GM18511 (cell line): ENCODE measurements around the gene ATF7IP2.
"Not testable (repeated sequence)": the region's sequence is repeated elsewhere in the genome, so short reads cannot be mapped to it uniquely, and the experiment has no call there.

ENCODE experiments used
- ATAC-seq: cut with Tn5 transposase; IDR thresholded peaks from one replicate; pipeline ENCODE4 v1.9.1; 2021; ENCODE audit warnings: mild to moderate bottlenecking, moderate library complexity; ENCODE audit not compliant: unreplicated experiment

Gene ATF7IP2

DNA sequence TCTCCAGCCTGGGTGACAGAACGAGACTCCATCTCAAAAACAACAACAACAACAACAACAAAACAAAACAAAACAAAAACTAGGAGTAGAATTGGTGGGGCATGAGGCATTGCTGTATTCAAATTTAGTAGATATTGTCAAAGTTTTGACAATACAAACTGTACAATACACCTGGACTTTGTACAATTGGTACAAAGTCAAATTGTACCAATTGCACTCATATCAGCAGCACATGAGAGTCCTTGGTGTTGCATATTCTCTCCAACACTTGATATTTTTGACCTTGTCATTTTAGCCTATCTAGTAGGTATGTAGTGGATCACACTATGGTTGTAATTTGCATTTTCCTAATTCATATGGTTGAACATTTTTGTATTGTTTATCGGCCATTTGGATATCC is 14.3 kb upstream of the ATF7IP2 start:
- no peak for ATAC-seq

DNA sequence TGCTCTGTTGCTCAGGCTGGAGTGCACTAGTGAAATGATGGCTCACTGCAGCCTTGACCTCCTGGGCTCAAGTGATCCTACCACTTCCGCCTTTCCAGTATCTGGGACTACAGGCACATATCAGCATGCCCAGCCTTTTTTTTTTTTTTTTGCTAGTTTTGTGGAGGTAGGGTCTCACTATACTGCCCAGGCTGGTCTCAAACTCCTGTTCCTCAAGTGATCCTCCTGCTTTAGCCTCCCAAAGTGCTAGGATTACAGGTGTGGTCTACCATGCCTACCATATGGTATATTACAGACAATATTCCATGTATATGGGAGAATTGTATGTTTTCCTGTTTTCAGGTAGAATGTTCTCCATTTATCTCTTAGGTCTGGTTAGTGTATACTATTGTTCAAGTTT is 12.3 kb upstream of the ATF7IP2 start:
- ATAC-seq: no peak

DNA sequence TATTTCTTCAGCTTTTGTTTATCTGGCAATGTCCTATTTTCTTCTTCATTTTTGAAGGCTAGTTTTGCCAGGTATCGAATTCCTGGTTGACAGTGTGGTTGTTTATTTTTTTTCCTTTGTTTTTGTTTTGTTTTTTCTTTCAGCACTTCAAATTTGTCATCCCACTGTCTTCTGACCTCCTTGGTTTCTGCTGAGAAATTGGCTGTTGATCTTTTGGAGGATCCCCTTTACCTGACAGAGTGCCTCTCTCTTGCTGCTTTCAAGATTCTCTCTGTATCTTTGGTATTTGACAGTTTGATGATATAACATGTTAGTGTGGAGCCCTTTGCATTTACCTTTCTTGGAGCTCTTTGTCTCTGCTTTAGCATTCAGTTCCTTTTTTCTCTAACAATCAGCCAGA is 9.6 kb upstream of the ATF7IP2 start:
- ATAC-seq: no peak

DNA sequence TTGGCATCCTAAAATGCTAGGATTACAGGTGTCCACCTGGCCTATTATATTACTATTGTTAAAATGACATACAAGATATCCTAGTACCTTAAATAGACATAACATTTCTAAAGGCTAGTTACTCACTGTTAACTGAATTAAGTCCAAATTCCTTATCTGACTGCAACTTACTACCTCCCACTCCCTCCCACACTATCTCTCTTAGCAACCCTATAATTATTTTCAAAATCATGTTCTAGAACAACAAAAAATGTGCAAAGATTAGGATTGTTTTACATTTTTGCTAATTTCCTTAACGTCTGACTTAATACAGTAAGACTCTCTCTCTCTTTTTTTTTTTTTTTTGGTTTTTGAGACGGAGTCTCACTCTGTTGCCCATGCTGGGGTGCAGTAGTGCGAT is 2.2 kb upstream of the ATF7IP2 start:
- no peak for ATAC-seq

DNA sequence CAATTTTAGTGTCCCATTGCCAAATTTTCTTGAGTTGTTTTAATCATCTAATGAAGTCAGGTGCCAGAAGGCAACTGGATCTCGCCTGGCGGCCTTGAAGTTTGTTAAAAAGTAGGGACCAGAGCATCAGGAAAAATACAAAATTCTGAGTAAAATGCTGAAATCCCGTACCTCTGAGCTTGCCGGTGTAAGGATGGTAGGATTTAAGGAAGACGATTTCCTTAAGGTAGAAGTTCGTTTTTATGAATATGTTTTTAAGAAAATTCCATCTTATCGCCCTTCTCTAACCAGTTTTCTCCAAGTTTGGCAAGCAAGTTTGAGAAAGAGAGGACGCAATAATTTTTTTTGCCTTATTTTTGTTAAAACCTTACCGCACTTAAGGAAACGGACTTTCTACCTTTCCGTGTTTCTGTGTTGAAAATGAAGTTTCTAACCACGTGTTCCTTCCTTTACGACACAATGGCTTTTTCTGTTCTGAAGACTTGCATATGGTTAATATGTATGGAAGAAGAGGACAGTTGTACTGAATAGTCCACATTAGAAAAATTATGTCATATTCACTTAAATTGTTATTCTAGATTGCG is 748 bp downstream of the ATF7IP2 start:
- no peak for ATAC-seq

DNA sequence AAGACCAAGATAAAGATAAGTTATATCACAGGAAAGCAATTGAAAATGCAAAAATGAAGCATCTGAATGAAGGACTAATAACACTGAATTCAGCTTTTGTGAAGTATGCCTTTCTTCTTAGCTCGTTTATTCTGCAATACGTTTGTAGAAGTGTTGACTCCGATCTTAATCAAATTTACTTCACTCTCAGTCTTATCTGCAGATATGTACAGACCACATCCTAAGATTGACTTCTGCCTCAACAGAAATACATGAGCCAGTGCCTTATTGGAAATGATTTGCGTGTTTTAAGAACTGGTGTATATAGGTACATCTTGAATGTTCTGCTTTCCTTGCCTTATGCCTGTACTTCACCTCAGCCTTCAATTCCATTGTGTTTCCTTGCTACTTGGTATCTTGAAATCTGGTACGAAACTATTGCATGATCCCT is 1.3 kb downstream of the ATF7IP2 start:
- ATAC-seq: no peak

DNA sequence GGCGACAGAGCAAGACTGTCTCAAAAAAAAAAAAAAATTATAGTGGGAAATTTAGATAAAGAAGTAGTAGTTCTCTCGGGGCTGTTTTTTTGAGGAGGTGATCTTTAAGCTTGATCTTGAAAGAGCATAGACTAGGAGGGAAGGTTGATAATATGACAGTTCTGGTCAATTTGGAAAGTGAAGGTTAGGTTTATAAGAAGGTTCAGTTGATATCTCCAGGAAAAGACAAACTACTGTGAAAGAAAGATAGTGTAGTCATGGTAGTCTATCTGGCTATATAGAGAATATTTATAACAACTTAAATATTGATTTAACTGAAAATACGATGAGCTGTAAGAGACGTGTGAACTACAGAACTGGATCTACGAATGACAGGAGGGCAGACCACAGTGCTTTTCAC is 3.1 kb downstream of the ATF7IP2 start:
- ATAC-seq: no peak

DNA sequence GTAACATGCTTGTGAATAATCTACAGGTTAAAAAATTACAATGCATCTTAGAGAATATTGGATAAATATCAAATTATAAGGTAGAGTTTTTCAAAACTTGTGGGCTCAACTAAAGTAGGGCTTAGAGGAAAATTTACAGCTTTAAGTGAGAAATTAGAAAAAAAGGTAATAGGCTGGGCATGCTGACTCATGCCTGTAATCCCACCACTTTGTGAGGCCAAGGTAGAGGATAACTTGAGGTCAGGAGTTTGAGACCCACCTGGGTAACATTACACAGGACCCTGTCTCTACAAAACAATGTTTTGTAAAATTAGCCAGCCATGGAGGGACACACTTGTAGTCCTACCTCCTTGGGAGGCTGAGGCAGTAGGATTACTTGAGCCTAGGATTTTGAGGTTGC is 4.5 kb downstream of the ATF7IP2 start:
- ATAC-seq: no peak

DNA sequence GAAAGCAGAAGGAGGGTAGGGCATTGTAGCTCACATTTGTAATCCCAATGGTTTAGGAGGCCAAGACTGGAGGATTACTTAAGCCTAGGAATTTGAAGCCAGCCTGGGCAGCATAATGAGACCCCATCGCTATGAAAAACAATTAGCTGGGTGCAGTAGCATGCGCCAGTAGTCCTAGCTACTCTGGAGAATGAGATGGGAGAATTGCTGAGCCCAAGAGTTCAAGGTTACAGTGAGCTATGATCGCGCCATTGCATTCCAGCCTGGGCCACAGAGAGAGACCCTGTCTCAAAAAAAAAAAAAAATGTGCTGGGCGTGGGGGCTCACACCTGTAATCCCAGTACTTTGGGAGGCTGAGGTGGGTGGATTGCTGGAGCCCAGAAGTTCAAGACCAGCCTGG is 5.0 kb downstream of the ATF7IP2 start:
- ATAC-seq: no peak

DNA sequence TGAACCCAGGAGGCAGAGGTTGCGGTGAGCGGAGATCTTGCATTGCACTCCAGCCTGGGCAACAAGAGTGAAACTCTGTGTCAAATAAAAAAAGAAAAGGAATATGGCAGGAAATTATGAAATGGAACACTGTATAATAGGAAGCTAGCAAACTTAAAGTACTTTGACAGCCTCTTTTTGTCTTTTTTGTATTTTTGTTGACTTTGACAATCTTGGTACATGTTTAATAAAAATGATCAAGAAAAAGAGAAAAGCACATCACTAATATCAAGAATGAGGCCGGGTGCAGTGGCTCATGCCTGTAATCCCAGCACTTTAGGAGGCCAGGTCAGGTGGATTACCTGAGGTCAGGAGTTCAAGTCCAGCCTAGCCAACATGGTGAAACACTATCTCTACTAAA is 5.5 kb downstream of the ATF7IP2 start:
- no peak for ATAC-seq

DNA sequence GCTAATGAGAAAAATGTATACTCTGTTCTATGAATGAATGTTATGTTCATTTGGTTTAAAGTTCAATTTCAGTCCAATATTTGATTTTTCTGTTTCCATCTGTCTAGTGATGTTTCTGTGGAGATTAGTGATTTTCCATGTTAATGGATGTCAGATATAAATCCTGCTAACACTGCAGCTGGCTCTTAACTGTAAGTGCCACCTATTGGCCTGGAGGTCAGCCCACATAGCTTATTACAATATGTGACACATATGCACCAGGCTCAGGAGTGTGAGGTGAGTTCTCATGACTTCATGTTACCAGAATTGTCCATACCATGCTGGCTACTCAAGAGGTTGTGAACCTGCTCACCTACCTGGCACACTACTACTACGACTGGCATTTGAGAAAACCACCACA is 17.1 kb downstream of the ATF7IP2 start:
- no peak for ATAC-seq

DNA sequence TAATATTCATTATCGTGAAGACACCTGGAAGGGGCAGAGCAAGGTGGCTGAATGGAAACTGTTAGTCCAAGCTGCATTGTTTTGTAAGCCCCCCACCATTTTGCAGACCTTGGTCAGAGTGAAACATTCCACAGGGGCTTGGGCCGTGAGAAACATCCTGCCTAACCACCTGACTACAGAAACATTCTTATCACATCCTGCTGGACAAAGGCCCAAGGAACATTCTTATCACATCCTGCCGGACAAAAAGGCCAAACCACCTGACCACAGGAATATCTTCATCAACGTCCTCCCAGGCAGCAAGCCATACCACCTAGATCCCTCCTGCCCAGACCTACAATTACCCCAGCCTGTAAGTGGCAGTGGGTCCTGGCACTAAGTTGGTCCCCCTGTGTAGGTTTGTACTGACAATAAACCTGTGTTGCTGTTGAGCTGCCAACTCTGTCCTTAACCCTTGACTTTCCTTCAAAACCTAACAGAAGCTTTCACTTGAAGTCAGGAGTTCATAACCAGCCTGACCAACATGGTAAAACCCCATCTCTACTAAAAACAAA is 19.6 kb downstream of the ATF7IP2 start:
- no peak for ATAC-seq

DNA sequence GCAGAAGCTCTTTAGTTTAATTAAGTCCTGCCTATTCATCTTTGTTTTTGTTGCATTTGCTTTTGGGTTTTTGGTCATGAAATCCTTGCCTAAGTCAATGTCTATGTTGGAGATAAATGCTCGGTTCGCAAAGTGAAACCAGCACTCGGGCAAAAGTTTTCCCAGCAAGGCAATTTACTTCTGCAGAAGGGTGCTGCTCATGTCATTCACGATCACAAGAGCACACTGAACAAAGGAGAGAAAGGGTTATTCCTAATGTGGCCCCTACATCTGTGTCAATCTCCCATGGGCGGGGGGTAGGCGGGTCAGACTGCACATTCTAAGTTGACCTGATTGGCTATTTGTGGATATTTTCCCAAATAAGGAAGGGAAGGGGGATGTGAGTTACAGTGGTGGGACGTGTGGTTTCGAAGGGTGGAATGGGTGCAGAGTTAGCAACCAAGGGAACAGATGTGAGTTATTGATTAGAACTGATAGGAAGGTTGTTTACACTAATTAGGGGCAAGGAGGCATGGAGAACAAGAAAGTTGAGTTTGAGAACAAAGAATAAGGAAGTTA is 23.0 kb downstream of the ATF7IP2 start:
- no peak for ATAC-seq

DNA sequence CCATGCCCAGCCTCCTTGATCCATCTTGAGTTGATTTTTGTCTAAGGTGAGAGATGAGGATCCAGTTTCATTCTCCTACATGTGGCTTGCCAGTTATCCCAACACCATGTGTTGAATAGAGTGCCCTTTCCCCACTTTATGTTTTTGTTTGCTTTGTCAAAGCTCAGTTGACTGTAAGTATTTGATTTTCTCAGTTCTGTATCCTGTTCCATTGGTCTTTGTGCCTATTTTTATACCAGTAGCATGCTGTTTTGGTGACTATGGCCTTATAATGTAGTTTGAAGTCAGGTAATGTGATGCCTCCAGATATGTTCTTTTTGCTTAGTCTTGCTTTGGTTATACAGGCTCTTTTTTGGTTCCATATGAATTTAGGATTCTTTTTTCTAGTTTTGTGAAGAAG is 23.9 kb downstream of the ATF7IP2 start:
- not testable (repeated sequence) for ATAC-seq

DNA sequence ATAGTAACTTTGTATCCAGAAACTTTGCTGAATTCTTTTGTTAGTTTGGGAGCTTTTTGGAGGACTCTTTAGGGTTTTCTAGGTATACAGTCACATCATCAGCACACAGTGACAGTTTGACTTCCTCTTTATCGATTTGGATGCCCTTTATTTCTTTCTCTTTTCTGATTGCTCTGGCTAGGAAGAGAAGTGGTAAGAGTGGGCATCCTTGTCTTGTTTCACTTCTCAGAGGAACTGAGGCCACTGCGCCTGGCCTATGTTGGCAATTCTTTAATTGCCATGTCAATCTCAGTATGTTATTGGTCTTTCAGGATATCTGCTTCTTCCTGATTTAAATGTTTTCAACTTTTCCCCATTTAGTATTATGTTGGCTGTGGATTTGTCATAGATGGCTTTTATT is 24.6 kb downstream of the ATF7IP2 start:
- no peak for ATAC-seq

DNA sequence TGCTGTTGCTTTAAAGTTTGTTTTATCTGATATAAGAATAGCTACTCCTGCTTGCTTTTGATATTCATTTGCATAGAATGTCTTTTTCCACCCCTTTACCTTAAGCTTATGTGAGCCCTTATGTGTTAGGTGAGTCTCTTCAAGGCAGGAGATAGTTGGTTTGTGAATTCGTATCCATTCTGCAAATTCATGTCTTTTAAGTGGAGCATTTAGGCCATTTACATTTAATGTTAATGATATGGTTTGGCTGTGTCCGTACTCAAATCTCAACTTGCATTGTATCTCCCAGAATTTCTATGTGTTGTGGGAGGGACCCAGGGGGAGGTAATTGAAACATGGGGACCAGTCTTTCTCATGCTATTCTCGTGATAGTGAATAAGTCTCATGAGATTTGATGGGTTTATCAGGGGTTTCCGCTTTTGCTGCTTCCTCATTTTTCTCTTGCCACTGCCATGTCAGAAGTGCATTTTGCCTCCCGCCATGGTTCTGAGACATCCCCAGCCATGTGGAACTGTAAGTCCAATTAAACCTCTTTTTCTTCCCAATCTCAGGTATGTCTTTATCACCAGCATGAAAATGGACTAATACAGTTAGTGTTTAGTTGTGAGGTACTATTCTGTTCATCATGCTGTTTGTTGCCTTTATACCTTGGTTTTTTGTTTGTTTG is 27.2 kb downstream of the ATF7IP2 start:
- no peak for ATAC-seq

DNA sequence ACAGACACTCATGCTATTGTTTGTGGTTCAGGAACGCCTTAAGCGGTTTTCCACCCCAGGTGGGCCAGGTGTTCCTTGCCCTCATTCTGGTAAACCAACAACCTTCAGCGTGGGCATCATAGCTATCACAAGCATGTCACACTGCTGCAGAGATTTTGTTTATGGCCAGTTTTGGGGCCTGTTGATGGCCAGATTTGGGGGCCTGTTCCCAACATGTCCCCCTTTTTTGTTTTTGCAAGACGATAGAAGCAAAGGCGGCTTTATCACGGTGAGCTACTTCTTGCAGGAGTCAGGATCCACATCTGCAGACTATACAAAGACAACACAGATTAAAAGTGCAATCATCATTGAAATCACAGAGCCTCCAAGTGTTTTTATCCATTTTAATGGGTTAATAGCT is 32.3 kb downstream of the ATF7IP2 start:
- not testable (repeated sequence) for ATAC-seq

DNA sequence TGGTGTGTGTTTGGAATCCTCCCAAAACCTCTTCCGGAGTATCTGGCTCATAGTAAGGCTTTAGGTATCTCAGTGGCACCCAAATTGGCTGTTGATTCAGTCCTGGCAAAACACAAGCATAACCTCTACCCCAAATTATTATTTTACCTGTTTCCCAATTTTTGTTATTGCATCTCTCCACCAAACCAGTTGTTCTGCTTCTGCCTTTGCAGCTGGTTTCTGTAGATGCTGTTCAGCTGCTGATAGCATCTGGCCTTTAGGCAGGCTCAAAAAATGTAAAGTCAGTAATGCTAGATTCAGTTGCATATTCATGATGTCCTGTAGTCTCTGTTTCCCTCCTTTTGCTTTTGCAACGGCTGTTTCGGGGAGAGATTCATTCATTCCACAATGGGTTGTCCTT is 33.8 kb downstream of the ATF7IP2 start:
- ATAC-seq: no peak

DNA sequence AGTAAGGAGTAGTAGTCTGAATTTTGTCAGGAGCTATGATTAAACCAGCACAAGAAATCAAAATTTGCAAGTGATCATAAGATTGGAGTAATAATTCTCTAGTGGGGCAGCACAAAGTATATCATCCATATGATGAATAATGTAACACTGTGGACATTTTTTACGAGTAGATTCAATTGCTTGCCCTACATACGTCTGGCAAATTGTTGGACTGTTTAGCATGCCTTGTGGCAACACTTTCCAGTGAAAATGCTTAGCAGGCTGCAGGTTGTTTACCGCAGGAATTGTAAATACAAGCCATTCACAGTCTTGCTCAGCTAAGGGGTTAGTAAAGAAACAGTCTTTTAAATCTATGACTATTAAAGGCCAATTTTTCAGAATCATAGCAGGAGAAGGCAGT is 35.7 kb downstream of the ATF7IP2 start:
- ATAC-seq: no peak

DNA sequence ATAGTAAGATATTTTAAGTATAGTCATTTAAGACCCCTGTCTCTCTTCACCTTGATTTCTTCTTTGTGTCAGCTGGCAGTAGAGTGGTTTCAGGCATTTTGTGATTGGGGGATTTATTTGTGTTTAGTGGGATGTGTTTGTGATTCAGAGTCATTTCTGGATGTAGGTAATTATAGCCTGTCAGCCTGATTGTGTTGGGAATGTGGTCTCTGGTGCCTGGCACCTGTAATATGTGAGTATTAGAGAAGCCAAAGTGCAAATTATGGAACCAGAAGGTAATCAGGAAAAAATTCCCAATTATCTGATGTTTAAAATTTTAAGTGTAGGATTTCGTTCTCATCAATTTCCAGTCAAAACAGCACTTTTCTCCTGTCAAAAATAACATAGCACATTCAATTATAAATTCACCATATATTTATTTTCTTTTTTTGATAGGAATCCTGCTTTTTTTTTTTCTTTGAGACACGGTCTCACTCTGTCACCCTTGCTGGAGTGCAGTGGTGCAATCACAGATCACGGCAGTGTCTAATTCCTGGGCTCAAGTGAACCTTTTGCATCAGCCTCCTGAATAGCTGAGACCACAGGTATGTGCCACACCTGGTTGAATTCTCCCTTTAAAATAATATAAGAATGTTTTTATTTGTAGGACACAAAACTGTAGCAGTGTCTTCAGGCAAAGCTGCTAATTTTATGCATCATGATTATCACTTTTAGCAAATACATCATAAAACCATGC is 42.7 kb downstream of the ATF7IP2 start:
- ATAC-seq: no peak

DNA sequence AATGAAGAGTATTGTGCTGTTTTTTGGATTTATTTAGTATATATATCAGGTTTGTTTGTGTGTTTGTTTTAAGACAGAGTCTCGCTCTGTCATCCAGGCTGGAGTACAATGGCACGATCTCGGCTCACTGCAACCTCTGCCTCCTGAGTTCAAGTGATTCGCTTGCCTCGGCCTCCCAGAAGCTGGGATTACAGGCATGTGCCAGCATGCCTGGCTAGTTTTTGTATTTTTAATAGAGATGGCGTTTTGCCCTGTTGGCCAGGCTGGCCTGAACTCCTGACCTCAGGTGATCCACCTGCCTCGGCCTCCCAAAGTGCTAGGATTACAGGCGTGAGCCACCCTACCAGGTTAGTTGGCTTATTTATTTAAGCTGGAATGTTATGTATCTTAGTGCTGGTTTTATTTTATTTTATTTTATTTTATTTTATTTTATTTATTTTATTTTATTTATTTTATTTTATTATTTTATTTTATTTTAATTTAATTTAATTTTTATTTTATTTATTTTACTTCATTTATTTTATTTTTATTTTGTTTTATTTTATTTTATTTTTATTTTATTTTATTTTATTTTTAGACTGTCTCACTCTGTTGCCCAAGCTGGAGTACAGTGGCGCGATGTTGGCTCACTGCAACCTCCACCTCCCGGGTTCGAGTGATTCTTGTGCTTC is 43.6 kb downstream of the ATF7IP2 start:
- ATAC-seq: not testable (repeated sequence)
